ENCODE results near the gene U2SURP.

U2SURP gene

DNA sequence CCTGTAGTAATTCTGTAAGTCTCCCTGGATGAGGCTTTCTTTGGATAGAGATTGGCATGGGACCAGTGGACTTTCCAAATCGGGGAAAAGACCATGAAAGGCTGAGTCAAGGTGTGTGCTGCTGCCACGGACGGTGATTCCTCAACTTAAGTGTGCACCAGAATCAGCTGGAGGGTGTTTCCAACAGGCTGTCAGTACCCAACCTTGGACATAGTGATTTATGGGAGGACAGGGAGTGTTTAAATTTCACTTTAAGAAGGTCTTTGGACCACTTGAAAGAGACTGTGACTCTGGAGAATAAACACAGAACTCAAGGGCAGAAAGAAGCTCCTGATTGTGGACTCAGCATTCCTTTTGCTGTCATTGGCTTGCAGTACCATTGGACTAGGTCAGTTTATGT, 97.8 kb downstream of the U2SURP start:
- H3K9ac ChIP-seq (ENCODE audit: low read depth, low read length), result no peak overlapping the region
- no peaks in the 10 kb centered on the region for H3K36me3 ChIP-seq (ENCODE audit: insufficient read depth, low read depth, low read length)
- peaks cover 21% of the 10 kb centered on the region for H3K9me3 ChIP-seq (ENCODE audit: insufficient read depth, low read depth, low read length)
- no peak overlapping the region for H3K27ac ChIP-seq (ENCODE audit: low read length)
- no peaks in the 10 kb centered on the region for H3K4me1 ChIP-seq (ENCODE audit: insufficient read depth, low read length)
- no peak overlapping the region for H3K4me3 ChIP-seq (ENCODE audit: low read length)
- H3K27me3 ChIP-seq (ENCODE audit: insufficient read depth, low read length), result no peaks in the 10 kb centered on the region

DNA sequence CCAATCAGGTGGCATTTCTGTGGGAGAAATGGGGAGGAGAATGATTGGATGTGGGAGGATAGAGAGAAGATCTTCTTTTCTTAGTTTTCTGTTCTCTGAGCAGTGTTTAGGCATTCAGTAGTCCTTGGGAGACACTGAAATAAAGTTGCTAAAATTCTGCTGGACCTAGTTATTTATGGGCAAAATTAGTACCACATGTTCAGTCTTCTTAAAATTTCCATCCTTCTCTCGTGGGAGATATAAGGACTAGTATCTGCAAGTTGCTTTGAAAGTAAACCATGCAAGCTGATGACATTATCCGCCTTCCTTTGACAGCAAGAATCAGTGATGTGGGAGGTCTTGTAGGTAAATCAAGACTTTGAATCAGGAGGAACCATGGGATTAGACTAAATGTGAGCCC, 98.3 kb downstream of the U2SURP start:
- Histone ChIP-seq H3K4me1 (ENCODE audit: insufficient read depth, low read length) (no peaks in the 10 kb centered on the region), H3K9me3 (ENCODE audit: insufficient read depth, low read depth, low read length) (peaks cover 26% of the 10 kb centered on the region), H3K27me3 (ENCODE audit: insufficient read depth, low read length) (no peaks in the 10 kb centered on the region), H3K4me3 (ENCODE audit: low read length) (no peak overlapping the region), H3K36me3 (ENCODE audit: insufficient read depth, low read depth, low read length) (no peaks in the 10 kb centered on the region), H3K9ac (ENCODE audit: low read depth, low read length) (no peak overlapping the region), H3K27ac (ENCODE audit: low read length) (no peak overlapping the region)

DNA sequence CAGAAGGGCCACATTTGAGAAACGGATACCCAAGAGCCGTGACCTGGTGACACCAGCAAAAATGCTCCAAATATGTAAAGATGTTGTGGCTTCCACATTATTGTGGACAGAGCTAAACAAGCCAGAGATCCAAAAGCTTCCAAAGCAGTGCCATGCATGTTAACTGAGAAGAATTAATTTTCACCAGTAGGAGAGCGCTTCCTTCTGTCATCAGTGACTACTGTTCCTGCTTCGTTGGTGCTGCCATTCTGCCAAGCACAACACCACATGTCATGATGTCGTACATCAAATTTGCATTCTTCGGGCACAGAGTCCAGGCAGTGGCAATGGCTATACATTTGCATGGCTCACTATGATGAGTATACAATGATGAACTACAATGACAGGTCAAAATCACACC, 99.1 kb downstream of the U2SURP start:
- no peaks in the 10 kb centered on the region for H3K36me3 ChIP-seq (ENCODE audit: insufficient read depth, low read depth, low read length)
- no peaks in the 10 kb centered on the region for H3K4me1 ChIP-seq (ENCODE audit: insufficient read depth, low read length)
- peaks cover 33% of the 10 kb centered on the region for H3K9me3 ChIP-seq (ENCODE audit: insufficient read depth, low read depth, low read length)

DNA sequence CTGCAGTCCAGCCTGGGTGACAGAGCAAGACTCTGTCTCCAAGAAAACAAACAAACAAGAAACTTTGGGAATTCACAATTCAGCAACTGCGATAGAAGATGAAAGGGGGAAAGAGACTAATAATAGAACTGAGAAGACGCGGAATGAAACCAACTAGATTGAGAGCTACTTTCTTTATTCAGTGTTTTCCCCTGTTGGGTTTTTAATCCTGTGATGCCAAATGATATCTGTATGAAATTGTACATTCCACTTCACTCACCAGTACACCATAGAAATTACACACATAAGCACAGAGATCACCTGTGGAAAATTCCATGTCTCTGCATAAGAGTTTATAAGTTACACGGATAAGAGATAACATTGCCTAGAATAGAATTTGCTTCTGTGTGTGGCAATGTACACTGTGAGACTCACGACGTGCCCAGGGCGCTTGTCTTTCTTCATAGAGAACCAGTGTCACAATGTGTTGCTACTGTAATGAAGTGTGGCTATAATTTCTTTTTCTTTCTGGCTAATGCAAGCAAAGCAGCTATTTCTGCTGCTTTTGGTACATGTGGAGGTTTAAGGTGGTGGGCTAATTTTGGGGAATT, 100.5 kb downstream of the U2SURP start:
- H3K4me1 ChIP-seq (ENCODE audit: insufficient read depth, low read length), result no peaks in the 10 kb centered on the region
- H3K9ac ChIP-seq (ENCODE audit: low read depth, low read length), result no peak overlapping the region
- no peak overlapping the region for H3K4me3 ChIP-seq (ENCODE audit: low read length)
- H3K27me3 ChIP-seq (ENCODE audit: insufficient read depth, low read length), result no peaks in the 10 kb centered on the region
- peaks cover 28% of the 10 kb centered on the region for H3K9me3 ChIP-seq (ENCODE audit: insufficient read depth, low read depth, low read length)
- H3K27ac ChIP-seq (ENCODE audit: low read length), result no peak overlapping the region
- no peaks in the 10 kb centered on the region for H3K36me3 ChIP-seq (ENCODE audit: insufficient read depth, low read depth, low read length)

More for the DNA sequence above, 99.1 kb downstream of the U2SURP start:
- Histone ChIP-seq H3K27ac (ENCODE audit: low read length) (no peak overlapping the region), H3K27me3 (ENCODE audit: insufficient read depth, low read length) (no peaks in the 10 kb centered on the region), H3K4me3 (ENCODE audit: low read length) (no peak overlapping the region), H3K9ac (ENCODE audit: low read depth, low read length) (no peak overlapping the region)

DNA sequence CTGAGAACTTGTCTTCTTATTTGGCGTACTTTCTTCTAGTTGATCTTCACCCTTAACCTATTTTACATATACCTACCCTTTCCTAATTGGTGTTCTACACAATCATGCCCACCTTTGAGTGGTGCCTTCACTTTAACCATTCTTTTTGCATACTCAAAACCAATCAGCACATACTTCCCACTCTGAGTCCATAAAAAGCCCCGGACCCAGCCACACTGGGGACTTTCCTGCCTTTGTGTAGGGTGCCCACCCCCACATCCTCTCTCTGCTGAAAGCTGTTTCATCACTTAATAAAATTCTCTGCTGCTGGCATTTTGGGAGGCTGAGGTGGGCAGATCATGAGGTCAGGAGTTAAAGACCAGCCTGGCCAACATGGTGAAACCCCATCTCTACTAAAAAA, 102.3 kb downstream of the U2SURP start:
- H3K9me3 ChIP-seq (ENCODE audit: insufficient read depth, low read depth, low read length), result peaks cover 26% of the 10 kb centered on the region

DNA sequence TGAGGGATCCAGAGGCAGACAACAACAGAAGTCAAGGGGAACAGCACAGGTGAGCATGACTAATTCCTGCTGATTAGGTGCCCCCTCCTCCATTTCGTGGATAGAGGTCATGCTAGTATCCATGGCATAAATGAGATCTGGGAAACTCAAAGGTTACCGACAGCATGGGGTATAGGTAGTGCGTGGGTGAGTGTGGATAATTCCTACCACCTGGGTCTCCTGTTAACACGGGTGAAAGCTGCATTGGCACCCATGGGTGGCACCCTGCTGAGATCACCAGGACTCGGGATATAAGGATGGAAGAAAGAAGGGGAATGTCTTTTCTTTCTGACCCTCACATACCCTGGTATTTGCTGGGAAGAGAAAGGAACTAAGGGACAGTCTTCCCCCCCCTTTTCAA, 103.8 kb downstream of the U2SURP start:
- Histone ChIP-seq H3K9ac (ENCODE audit: low read depth, low read length) (no peak overlapping the region), H3K4me1 (ENCODE audit: insufficient read depth, low read length) (no peaks in the 10 kb centered on the region), H3K36me3 (ENCODE audit: insufficient read depth, low read depth, low read length) (no peaks in the 10 kb centered on the region), H3K27ac (ENCODE audit: low read length) (no peak overlapping the region), H3K9me3 (ENCODE audit: insufficient read depth, low read depth, low read length) (peaks cover 26% of the 10 kb centered on the region), H3K4me3 (ENCODE audit: low read length) (no peak overlapping the region), H3K27me3 (ENCODE audit: insufficient read depth, low read length) (no peaks in the 10 kb centered on the region)

More for the DNA sequence above, 102.3 kb downstream of the U2SURP start:
- H3K27ac ChIP-seq (ENCODE audit: low read length), result no peak overlapping the region
- no peak overlapping the region for H3K9ac ChIP-seq (ENCODE audit: low read depth, low read length)
- no peaks in the 10 kb centered on the region for H3K36me3 ChIP-seq (ENCODE audit: insufficient read depth, low read depth, low read length)
- no peaks in the 10 kb centered on the region for H3K4me1 ChIP-seq (ENCODE audit: insufficient read depth, low read length)
- no peaks in the 10 kb centered on the region for H3K27me3 ChIP-seq (ENCODE audit: insufficient read depth, low read length)
- H3K4me3 ChIP-seq (ENCODE audit: low read length), result no peak overlapping the region

DNA sequence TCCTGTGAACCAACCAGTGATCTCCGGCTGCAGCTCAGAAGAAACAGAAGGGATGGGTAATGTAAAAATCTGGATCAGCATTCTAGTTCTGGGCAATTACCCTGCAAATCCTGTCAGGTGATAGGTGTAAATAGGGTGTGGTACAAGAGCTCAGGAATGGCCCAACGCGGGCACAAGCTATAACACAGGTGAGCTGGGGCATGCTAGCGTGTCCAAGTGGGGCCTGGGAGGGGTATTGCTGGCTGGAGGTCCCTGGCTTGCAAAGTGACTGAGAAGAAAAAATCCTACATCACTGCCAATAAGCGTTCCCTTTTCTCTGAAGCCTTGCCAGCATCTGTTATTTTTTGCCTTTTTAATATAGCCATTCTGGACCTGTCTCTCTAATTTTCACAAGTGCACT, 108.5 kb downstream of the U2SURP start:
- no peak overlapping the region for H3K27ac ChIP-seq (ENCODE audit: low read length)
- no peaks in the 10 kb centered on the region for H3K27me3 ChIP-seq (ENCODE audit: insufficient read depth, low read length)
- H3K36me3 ChIP-seq (ENCODE audit: insufficient read depth, low read depth, low read length), result no peaks in the 10 kb centered on the region
- no peak overlapping the region for H3K4me3 ChIP-seq (ENCODE audit: low read length)
- no peak overlapping the region for H3K9ac ChIP-seq (ENCODE audit: low read depth, low read length)
- no peaks in the 10 kb centered on the region for H3K4me1 ChIP-seq (ENCODE audit: insufficient read depth, low read length)
- H3K9me3 ChIP-seq (ENCODE audit: insufficient read depth, low read depth, low read length), result peaks cover 16% of the 10 kb centered on the region
